Measurements from ENCODE around the gene SLC16A10.

DNA sequence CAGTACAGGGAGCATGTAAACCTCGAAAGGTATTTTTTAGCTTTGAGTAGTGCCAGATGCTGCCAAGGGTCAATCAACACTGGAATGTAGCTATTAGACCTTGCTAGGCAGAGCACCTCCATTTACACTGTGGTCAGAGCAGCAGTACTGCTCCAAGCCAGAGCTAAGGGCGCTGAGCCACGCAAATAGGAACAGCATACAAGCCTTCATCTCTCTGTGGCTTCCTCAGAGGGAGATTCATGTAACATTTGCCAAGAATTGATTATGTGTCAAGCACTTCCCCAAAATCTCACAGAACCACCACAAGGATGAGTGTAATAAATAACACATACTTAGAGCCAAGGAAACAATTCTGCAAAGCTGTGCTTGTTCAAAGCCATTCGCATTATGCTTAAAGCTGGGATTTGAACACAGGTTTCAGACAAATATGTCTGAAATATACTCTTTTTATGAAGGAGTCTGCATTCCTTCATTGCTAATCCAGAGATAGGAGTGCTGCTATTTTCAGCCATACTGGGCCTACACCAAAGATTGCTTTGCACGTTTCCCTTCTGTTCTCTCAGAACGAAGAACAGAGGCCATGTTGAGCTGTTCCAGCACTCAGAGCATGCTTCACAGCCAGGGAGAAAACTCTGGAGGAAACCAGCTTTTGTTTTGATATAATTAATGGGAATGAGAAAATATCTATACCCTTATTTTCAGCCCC, 97.7 kb downstream of the SLC16A10 start:
- TF ChIP-seq, protein P1, sequence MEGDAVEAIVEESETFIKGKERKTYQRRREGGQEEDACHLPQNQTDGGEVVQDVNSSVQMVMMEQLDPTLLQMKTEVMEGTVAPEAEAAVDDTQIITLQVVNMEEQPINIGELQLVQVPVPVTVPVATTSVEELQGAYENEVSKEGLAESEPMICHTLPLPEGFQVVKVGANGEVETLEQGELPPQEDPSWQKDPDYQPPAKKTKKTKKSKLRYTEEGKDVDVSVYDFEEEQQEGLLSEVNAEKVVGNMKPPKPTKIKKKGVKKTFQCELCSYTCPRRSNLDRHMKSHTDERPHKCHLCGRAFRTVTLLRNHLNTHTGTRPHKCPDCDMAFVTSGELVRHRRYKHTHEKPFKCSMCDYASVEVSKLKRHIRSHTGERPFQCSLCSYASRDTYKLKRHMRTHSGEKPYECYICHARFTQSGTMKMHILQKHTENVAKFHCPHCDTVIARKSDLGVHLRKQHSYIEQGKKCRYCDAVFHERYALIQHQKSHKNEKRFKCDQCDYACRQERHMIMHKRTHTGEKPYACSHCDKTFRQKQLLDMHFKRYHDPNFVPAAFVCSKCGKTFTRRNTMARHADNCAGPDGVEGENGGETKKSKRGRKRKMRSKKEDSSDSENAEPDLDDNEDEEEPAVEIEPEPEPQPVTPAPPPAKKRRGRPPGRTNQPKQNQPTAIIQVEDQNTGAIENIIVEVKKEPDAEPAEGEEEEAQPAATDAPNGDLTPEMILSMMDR (IDR thresholded peaks at IDR 0.05): no peak
- TF ChIP-seq ZFX (IDR thresholded peaks at IDR 0.05; ENCODE audit: borderline replicate concordance): no peak
